Sigmoid colon (tissue), 4 donors: ENCODE data around the gene MICAL2.

ENCODE experiments used
- CTCF ChIP-seq, 4 experiments: fragments of 450-650 bp in 3 of 4; fragments of 200-600 bp in 1 of 4; IDR thresholded peaks; one replicate each; pipeline ENCODE4 v1.5.1; 2016 to 2019; ENCODE audit warnings: antibody characterized with exemption in 4 of 4, mild to moderate bottlenecking in 3 of 4, moderate library complexity in 2 of 4
- EP300 ChIP-seq, 4 donors: sonication (generic); formaldehyde crosslinking; IDR thresholded peaks; one replicate each; pipeline ENCODE4 v1.6.1; 2017; ENCODE audit warnings: antibody characterized with exemption in 4 of 4
- POLR2A ChIP-seq, 2 donors: fragments of 450-650 bp; IDR thresholded peaks; one replicate each; pipeline ENCODE4 v1.6.1; 2016; ENCODE audit warnings: antibody characterized with exemption in 2 of 2, mild to moderate bottlenecking in 2 of 2, moderate library complexity in 2 of 2
- POLR2AphosphoS5 ChIP-seq, 4 donors: sonication (generic); formaldehyde crosslinking; IDR thresholded peaks; one replicate each; pipeline ENCODE4 v1.6.1; 2017; ENCODE audit warnings: antibody characterized with exemption in 4 of 4

DNA sequence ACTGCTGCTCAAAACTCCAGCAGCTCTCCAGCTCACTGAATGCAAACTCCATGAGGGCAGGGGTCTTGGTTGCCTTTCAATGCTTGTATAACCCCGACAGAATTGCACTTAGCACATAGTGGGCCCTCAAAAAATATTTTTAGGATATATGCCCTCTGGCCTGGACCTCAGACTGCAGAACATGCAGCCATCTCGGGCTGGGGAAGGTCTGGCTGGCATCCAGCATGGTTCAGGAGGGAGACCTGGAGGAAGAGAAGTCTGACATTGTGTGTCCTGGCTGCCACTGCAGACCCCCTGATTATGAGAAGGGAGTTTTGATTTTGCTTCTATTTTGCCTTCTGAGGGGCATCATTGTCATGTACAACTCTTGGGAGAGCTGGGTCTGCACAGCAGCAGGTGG lies 157.5 kb downstream of the MICAL2 start:
- TF ChIP-seq CTCF (IDR thresholded peaks at IDR 0.05) (no peak), POLR2A (IDR thresholded peaks at IDR 0.05) (no peak), POLR2AphosphoS5 (IDR thresholded peaks at IDR 0.05) (no peak), EP300 (IDR thresholded peaks at IDR 0.05) (no peak)
